SK-N-MC (cell line): Measurements from ENCODE around the gene LLCFC1.

ENCODE experiments used
- DNase-seq: peaks from one replicate; pipeline ENCODE4 v3.0.0-alpha.2; 2011; ENCODE audit warnings: low read depth, low spot score
- H3K27ac ChIP-seq: fragments of 200-600 bp; sonication (generic); 2 replicates; pipeline ENCODE4 v1.5.1; 2016; ENCODE audit warnings: mixed run types
- H3K36me3 ChIP-seq: fragments of 200-600 bp; sonication (generic); 2 replicates; pipeline ENCODE4 v1.6.1; 2017; ENCODE audit warnings: antibody characterized with exemption, low read length, mixed read lengths; ENCODE audit not compliant: insufficient read depth
- H3K4me3 ChIP-seq: fragments of 200-600 bp; sonication (generic); 2 replicates; pipeline ENCODE4 v1.5.1; 2016
- H3K9ac ChIP-seq: fragments of 200-600 bp; sonication (generic); 2 replicates; pipeline ENCODE4 v1.8.0; 2017; ENCODE audit warnings: mixed run types, mixed read lengths; ENCODE audit not compliant: insufficient read length
- H3K9me3 ChIP-seq: fragments of 200-600 bp; sonication (generic); 2 replicates; pipeline ENCODE4 v1.6.1; 2017; ENCODE audit warnings: low read depth, mild to moderate bottlenecking, antibody characterized with exemption, low read length, moderate library complexity, mixed read lengths
- EZH2 ChIP-seq: fragments of 200-600 bp; sonication (generic); IDR thresholded peaks from one replicate; pipeline ENCODE4 v1.6.1; 2017; ENCODE audit warnings: antibody characterized with exemption
- FOXP2 ChIP-seq: optimal IDR thresholded peaks from 2 replicates; pipeline ENCODE3; 2011; ENCODE audit warnings: mild to moderate bottlenecking, moderate library complexity; ENCODE audit not compliant: insufficient read depth; ENCODE audit errors: extremely low read length, control extremely low read depth
- POLR2AphosphoS5 ChIP-seq: IDR thresholded peaks from 2 replicates; pipeline ENCODE4 v1.6.1; 2012; ENCODE audit warnings: mild to moderate bottlenecking, low read depth, low read length, borderline replicate concordance

The LLCFC1 gene

GRCh38 chr7:142959202-142959601 is 19.9 kb downstream of the LLCFC1 start:
- no peak for TF ChIP-seq EZH2
- TF ChIP-seq FOXP2 = no peak
- TF ChIP-seq POLR2AphosphoS5 = no peak
- H3K9ac ChIP-seq = no peak overlapping the region
- no peak for DNase-seq
- no peak overlapping the region for H3K27ac ChIP-seq
- H3K36me3 ChIP-seq = no peaks in the 10 kb centered on the region
- no peak overlapping the region for H3K4me3 ChIP-seq
- no peaks in the 10 kb centered on the region for H3K9me3 ChIP-seq

DNA sequence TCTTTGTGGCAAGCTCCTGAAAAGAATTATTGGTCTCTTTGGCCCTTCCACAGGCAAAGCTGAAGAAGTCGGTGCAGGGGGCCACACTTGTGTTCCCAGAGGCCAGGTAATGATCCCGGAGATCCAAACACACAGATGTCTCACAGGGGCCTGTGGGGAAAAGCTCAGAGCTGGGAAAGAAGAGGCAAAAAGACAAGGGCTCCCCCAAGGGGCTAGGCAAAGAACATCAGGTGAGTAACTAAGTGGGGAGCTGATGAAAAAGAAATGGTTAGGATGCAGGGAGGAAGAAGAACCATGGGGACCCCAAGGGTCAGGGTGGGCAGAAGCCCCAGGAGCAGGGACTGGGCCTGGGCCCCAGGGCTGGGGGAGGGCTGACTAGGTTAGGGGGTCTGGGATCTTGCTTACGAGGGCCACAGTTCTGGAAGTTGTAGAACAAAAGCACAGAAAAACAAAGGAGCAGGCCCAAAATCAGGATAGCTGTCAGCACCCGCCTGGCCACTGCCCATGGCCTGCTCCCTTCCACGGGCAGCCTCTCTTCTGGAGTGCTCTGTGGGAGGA is 21.8 kb downstream of the LLCFC1 start:
- H3K9me3 ChIP-seq = no peaks in the 10 kb centered on the region
- no peak overlapping the region for H3K27ac ChIP-seq
- TF ChIP-seq EZH2 (no peak), FOXP2 (no peak), POLR2AphosphoS5 (no peak)
- H3K36me3 ChIP-seq = no peaks in the 10 kb centered on the region
- no peak overlapping the region for H3K4me3 ChIP-seq
- DNase-seq = no peak
- H3K9ac ChIP-seq = no peak overlapping the region

GRCh38 chr7:142961595-142961972 is 22.3 kb downstream of the LLCFC1 start:
- H3K36me3 ChIP-seq = no peaks in the 10 kb centered on the region
- H3K9ac ChIP-seq = no peak overlapping the region
- no peak for TF ChIP-seq FOXP2
- TF ChIP-seq EZH2 = no peak
- no peak for TF ChIP-seq POLR2AphosphoS5
- no peak for DNase-seq
- no peak overlapping the region for H3K4me3 ChIP-seq
- no peaks in the 10 kb centered on the region for H3K9me3 ChIP-seq
- no peak overlapping the region for H3K27ac ChIP-seq

DNA sequence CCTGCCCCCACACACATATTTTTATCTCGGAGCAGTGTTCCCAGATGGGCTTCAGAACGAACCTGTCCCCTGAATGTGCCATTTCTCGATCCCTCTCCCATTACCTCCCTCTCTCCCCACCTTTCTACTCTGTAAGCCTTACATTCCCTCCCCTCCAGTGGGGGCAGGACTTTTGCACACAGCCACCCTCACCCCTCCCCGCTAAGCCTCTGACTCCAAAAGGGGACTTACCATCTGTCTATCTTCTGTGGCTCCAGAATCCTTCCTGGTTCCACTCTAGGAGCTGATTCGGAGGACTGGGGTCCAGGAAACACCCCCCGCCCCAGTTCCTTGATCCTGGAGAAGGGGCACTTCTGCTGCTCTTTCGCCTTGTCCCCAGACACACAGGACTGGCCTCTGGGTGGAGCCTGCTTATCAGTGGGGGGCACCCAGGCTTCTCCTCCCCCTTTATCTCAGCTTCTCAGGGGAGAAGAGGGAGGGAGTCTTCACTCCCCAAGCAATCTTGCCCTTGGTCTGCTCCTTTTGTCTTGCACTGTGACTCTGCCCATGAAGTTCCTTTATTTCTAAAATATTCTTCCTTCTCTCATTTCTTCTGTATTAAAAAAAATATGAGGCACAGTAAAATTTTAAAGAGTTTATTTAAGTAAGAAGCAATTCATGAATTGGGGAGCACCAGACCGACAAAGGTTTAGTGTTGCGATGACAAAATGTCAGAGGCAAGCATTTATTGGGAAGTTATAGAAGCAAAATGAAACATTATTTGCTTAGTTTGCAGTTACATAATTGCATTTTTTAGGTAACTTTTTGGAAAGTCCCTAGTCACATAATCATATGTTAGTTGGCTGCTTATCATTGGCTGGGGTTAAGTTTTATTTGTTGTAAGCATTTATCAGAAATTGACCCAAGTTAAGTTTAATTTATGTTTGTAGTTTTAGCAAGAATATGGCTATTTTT is 23.0 kb downstream of the LLCFC1 start, which contains the start of gene KEL:
Gene KEL, minus strand, starts transcription at position 391 of the 954 bp plus-strand sequence. Its CDS starts 157 bp downstream, at position 234.
- TF ChIP-seq EZH2 (no peak), FOXP2 (no peak), POLR2AphosphoS5 (no peak)
- H3K4me3 ChIP-seq = no peak within 1 kb of the TSS
- H3K36me3 ChIP-seq = no peaks in the 10 kb centered on the region
- no peaks in the 10 kb centered on the region for H3K9me3 ChIP-seq
- no peak for DNase-seq
- H3K27ac ChIP-seq = no peak within 1 kb of the TSS
- no peak within 1 kb of the TSS for H3K9ac ChIP-seq

DNA sequence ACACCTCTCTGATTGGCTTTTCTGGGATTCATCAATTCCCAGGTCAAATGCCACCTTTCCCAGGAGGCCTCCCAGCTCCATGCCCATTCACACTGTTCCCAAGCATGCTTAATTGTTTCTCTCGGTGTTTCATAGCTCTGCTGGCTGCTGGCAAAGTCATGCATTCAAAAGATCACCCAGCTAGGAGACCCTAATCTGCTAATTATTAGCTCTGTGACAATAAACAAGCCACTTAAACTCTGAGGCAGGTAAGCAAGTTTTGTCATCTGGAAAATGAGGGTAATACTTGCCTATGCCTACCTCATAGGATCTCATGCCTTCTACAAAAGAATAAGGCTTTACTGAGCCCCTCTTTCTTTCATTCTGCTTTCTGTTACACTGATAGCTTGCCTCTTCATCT is 23.7 kb downstream of the LLCFC1 start:
- no peak overlapping the region for H3K4me3 ChIP-seq
- H3K27ac ChIP-seq = no peak overlapping the region
- H3K9me3 ChIP-seq = no peaks in the 10 kb centered on the region
- no peak for DNase-seq
- no peak overlapping the region for H3K9ac ChIP-seq
- TF ChIP-seq POLR2AphosphoS5 = no peak
- TF ChIP-seq EZH2 = no peak
- TF ChIP-seq FOXP2 = no peak
- no peaks in the 10 kb centered on the region for H3K36me3 ChIP-seq

- DNase-seq = no peak
- H3K4me3 ChIP-seq = no peak overlapping the region
- H3K9ac ChIP-seq = no peak overlapping the region
- TF ChIP-seq FOXP2 (no peak), EZH2 (no peak), POLR2AphosphoS5 (no peak)
- H3K9me3 ChIP-seq = no peaks in the 10 kb centered on the region
- H3K36me3 ChIP-seq = no peaks in the 10 kb centered on the region
- no peak overlapping the region for H3K27ac ChIP-seq
Measured at GRCh38 chr7:142963993-142964392, 24.7 kb downstream of the LLCFC1 start.

DNA sequence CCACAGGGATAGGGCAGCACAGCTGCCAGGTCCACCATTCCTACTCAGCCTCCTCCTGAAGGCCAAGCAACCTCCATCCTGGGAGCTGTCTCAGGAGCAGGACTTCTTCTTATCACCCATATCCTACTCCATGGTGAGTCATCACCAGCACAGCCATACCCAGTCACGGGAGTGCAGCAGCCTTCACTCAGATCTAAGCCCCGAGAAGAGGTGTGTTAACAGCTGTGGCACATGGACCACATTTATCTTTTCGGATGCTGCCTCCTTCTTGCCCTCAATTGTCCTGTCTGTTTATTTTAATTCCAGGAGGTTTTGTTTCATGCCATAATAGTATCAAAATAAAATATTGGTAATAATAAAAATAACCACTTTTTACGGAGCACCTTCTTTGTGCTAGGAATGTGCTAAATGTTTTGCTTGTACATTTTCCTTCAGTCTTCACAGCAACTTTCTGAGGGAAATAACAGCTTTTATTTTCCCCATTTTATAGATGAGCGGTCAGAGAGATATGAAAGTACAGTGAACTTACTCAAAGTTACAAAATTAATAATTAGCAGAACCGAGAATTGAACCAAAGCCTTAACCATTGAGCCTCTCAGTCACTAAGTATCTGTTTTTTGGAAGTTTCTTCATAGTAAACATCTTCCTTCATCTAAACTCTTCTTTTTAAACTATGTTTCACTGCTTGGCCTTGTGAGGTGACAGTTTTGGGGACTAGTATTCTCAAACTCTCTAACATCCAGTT is 25.4 kb downstream of the LLCFC1 start:
- no peak overlapping the region for H3K27ac ChIP-seq
- TF ChIP-seq EZH2 = no peak
- TF ChIP-seq FOXP2 = no peak
- no peak for TF ChIP-seq POLR2AphosphoS5
- no peak for DNase-seq
- no peak overlapping the region for H3K4me3 ChIP-seq
- H3K9ac ChIP-seq = no peak overlapping the region
- no peaks in the 10 kb centered on the region for H3K9me3 ChIP-seq
- no peaks in the 10 kb centered on the region for H3K36me3 ChIP-seq

GRCh38 chr7:142968229-142968628 is 28.9 kb downstream of the LLCFC1 start:
- Histone ChIP-seq H3K9ac (no peak overlapping the region), H3K9me3 (no peaks in the 10 kb centered on the region), H3K27ac (no peak overlapping the region), H3K4me3 (no peak overlapping the region), H3K36me3 (no peaks in the 10 kb centered on the region)
- TF ChIP-seq POLR2AphosphoS5 (no peak), EZH2 (no peak), FOXP2 (no peak)
- DNase-seq = no peak
